GM12801 (cell line): ENCODE measurements around the gene OSBPL1A.

ENCODE experiments used
- TF ChIP-seq, protein P1 (sequence below): IDR thresholded peaks from one replicate; pipeline ENCODE4 v1.5.1; 2011; ENCODE audit warnings: control low read depth; ENCODE audit not compliant: insufficient read length; ENCODE audit errors: extremely low read depth

OSBPL1A gene

DNA sequence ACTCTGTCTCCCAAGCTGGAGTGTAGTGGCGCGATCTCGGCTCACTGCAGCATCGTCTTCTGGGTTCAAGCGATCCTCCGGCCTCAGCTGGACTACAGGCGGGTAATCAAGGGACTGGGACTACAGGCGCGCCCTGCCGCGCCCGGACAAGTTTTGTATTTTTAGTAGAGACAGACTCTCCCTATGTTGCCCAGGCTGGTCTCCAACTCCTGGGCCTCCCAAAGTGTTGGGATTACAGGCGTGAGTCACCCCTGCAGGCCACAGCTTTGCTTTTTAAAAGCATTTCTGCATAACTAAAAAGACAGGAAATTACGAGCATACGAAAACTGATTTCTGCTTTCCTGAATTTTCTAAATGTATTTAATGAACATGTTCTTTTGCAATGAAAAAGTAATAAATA is 916 bp upstream of the OSBPL1A start:
- TF ChIP-seq, protein P1, sequence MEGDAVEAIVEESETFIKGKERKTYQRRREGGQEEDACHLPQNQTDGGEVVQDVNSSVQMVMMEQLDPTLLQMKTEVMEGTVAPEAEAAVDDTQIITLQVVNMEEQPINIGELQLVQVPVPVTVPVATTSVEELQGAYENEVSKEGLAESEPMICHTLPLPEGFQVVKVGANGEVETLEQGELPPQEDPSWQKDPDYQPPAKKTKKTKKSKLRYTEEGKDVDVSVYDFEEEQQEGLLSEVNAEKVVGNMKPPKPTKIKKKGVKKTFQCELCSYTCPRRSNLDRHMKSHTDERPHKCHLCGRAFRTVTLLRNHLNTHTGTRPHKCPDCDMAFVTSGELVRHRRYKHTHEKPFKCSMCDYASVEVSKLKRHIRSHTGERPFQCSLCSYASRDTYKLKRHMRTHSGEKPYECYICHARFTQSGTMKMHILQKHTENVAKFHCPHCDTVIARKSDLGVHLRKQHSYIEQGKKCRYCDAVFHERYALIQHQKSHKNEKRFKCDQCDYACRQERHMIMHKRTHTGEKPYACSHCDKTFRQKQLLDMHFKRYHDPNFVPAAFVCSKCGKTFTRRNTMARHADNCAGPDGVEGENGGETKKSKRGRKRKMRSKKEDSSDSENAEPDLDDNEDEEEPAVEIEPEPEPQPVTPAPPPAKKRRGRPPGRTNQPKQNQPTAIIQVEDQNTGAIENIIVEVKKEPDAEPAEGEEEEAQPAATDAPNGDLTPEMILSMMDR = no peak

DNA sequence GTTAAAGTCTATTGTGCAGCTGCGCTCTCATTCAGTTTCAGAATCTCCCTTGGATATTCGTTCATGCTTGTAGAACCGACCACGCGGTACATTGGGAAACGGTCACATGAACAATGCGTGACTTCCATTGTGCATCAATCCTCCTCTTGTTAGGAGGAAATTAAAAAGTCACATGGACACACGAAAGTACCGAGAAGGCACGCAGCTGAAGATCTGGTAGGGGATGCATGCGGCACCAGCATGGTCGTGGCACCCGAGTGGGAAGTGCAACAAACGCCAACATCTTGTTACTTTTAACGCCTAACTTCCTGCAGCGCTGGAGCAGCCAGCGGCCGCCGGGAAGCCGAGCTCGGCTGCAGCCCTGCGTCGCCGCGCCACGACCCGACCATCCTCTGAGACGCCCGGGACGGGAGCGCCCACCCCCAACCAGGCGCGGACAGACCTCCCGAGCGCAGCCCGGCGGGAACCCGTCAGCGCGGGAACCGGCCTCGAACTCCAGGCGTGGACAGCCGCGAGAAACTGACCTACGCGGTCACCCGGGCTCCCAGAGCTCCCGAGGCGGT is 412 bp downstream of the OSBPL1A start:
- TF ChIP-seq, protein P1 = no peak

DNA sequence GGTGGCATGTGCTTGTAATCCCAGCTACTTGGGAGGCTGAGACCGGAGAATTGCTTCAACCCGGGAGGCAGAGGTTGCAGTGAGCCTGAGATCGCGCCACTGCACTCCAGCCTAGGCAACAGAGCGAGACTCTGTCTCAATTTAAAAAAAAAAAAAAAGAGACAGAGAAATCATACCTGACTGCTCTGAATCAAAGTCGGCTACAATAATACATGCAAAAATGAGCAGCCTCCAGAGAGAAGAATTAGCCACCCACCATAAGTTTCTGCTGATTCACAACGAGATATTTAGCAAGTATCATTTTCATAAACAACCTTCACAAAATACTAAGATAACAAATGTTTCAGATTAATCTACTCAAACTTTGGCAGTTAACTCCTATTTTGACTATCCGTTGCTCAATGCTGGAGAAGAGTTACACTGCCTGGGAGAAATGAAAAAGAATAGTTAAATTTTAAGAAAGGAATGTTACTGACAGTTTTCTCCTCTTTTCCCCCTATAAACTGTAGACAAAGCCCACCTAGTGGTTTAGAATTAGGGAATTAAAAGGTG is 1.5 kb downstream of the OSBPL1A start:
- TF ChIP-seq, protein P1 = no peak

DNA sequence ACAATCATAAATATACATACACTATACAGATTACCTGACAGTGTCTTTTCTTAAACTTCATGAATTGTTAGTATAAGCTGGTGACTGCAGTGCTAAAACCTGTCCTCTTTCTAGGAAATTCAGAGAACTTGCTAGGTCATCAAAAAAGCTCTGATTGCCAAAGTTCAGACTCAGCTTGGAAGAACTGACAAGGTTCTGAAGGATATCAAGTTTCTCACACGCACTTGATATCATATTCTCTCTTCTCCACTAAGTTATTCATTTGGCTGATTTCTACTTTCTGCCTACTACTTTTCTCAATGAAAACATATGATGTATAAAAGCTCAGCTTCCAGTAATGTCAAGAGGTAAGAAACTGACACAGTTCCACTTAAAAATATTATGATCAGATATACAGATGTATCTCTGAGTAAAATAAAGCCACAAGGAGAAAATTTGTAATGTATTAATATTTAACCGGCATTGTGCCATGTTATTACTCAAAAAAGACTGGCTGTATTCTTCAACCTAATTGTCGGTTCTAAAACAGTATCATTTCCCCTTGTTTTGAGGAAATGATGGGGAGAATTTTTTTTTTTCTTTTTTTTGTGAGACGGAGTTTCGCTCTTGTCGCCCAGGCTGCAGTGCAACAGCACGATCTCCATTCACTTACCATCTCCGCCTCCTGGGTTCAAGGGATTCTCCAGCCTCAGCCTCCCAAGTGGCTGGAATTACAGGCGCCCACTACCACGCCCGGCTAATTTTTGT is 2.4 kb downstream of the OSBPL1A start:
- TF ChIP-seq, protein P1 = no peak

DNA sequence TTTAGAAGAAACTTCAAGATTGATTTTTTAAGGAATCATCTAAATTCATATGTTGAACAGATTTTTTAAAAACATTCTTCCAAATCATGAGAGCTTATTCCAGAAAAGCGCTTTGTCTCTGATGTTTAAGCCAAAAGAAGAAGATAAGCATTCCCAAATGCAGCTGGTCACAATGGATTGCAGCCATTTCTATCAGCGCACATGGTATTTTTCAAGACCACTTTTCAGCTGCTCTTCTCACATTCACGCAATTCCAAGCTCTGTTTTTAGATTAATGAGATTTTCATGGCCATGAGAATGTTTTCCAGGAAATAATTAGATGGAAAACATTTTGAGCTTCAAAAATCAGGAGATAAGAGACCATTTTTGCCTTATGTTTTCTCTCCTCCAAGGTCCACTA is 8.7 kb downstream of the OSBPL1A start:
- TF ChIP-seq, protein P1 = no peak

DNA sequence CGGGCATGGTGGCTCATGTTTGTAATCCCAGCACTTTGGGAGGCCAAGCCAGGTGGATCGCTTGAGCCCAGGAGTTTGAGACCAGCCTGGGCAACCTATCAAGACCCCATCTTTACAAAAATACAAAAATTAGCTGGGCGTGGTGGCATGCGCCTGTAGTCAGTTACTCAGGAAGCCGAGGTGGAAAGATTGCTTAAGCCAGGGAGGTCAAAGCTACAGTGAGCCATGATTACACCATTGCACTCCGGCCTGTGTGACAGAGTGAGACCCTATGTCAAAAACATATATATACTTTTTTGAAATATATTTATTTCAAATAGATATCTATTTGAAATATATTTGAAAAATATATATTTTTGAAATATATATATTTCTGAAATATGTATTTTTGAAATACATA is 10.9 kb downstream of the OSBPL1A start:
- TF ChIP-seq, protein P1 = no peak

DNA sequence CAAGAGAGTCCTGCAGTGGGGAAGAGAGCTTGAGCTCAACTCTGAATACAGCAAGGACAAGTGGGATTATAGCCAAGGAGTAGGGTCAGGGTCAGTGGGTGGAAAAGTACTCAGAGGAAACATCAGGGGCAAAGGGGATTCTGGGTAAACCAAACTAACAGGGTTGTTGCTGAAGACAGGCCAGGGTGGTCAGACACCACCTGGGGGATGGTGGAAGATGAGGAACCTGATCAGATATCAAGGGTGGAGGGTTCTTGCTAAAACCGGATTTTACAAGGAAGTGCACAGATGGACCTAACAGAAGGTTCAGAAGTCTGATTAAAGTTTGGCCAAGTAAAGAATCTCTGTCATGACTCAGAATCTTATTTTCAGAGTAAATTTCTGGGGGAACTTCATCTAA is 16.5 kb downstream of the OSBPL1A start:
- TF ChIP-seq, protein P1 = no peak
